HEK293 (cell line): ENCODE measurements around the gene DOK1.

ENCODE experiments used
- CTCF ChIA-PET: fragments of 350-600 bp; formaldehyde crosslinking; extraction: SDS; loops from one replicate; lab custom pipeline; 2021; ENCODE audit warnings: antibody characterized with exemption; lab: Yijun Ruan, JAX
- POLR2A ChIA-PET: fragments of 300-600 bp; formaldehyde crosslinking; extraction: SDS; loops from one replicate; lab custom pipeline; 2020; ENCODE audit warnings: antibody characterized with exemption, inconsistent platforms; lab: Yijun Ruan, JAX
- H3K27ac ChIP-seq: fragments of 200-500 bp; sonication (Bioruptor generic); 2 replicates; pipeline ENCODE4 v1.5.1; 2014; ENCODE audit warnings: low read depth, low read length, control low read depth, inconsistent platforms; ENCODE audit errors: extremely low read depth
- H3K36me3 ChIP-seq, 2 experiments: fragments of 200-500 bp in 1 of 2; sonication (Bioruptor generic) in 1 of 2; 1 replicate in 1 of 2; 2 replicates in 1 of 2; pipeline ENCODE4 v1.5.1; 2014 to 2017; ENCODE audit warnings: inconsistent platforms in 2 of 2, low read length in 2 of 2; ENCODE audit not compliant: control insufficient read depth in 2 of 2, insufficient read depth in 1 of 2
- H3K4me1 ChIP-seq: fragments of 200-500 bp; sonication (Bioruptor generic); 2 replicates; pipeline ENCODE4 v1.5.1; 2014; ENCODE audit warnings: mild to moderate bottlenecking, low read length, inconsistent platforms; ENCODE audit not compliant: control insufficient read depth, insufficient read depth
- H3K4me3 ChIP-seq: 2 replicates; pipeline ENCODE4 v1.5.1; 2011; ENCODE audit warnings: low read depth, mild to moderate bottlenecking, control low read depth, low read length, moderate library complexity
- H3K9me3 ChIP-seq: fragments of 200-500 bp; sonication (Bioruptor generic); 2 replicates; pipeline ENCODE4 v1.5.1; 2014; ENCODE audit warnings: low read depth, low read length, inconsistent platforms; ENCODE audit not compliant: control insufficient read depth, insufficient read depth
- OSR2 ChIP-seq: fragments of 450-650 bp; formaldehyde crosslinking; IDR thresholded peaks from 2 replicates; pipeline ENCODE4 v1.5.1; 2016; ENCODE audit warnings: missing biosample characterization, missing genetic modification characterization
- TRIM28 ChIP-seq: IDR thresholded peaks from 2 replicates; pipeline ENCODE4 v1.6.1; 2011; ENCODE audit warnings: low read length, control low read depth, borderline replicate concordance
- ZNF121 ChIP-seq: fragments of 450-650 bp; formaldehyde crosslinking; IDR thresholded peaks from 2 replicates; pipeline ENCODE4 v1.5.1; 2016; ENCODE audit warnings: missing biosample characterization, missing genetic modification characterization
- ZNF175 ChIP-seq: fragments of 450-650 bp; formaldehyde crosslinking; IDR thresholded peaks from 2 replicates; pipeline ENCODE4 v1.5.1; 2016; ENCODE audit warnings: missing biosample characterization, missing genetic modification characterization
- ZNF19 ChIP-seq: fragments of 450-650 bp; formaldehyde crosslinking; IDR thresholded peaks from 2 replicates; pipeline ENCODE4; 2016; ENCODE audit warnings: missing biosample characterization, missing genetic modification characterization, low read depth
- ZNF2 ChIP-seq: fragments of 450-650 bp; formaldehyde crosslinking; IDR thresholded peaks from 2 replicates; pipeline ENCODE4 v1.5.1; 2016; ENCODE audit warnings: missing biosample characterization, missing genetic modification characterization
- ZNF24 ChIP-seq: fragments of 450-650 bp; formaldehyde crosslinking; IDR thresholded peaks from 2 replicates; pipeline ENCODE4 v1.5.1; 2016; ENCODE audit warnings: missing biosample characterization, missing genetic modification characterization
- ZNF324 ChIP-seq: fragments of 450-650 bp; formaldehyde crosslinking; IDR thresholded peaks from 2 replicates; pipeline ENCODE4 v1.5.1; 2016; ENCODE audit warnings: missing biosample characterization, missing genetic modification characterization
- ZNF416 ChIP-seq: fragments of 450-650 bp; formaldehyde crosslinking; IDR thresholded peaks from 2 replicates; pipeline ENCODE4 v1.5.1; 2016; ENCODE audit warnings: missing biosample characterization, missing genetic modification characterization
- ZNF596 ChIP-seq: fragments of 450-650 bp; IDR thresholded peaks from 2 replicates; pipeline ENCODE4 v1.5.0; 2018; ENCODE audit warnings: missing biosample characterization, mild to moderate bottlenecking, missing genetic modification characterization, moderate library complexity
- ZNF621 ChIP-seq: fragments of 450-650 bp; formaldehyde crosslinking; IDR thresholded peaks from 2 replicates; pipeline ENCODE4 v1.5.1; 2017; ENCODE audit warnings: missing biosample characterization, missing genetic modification characterization
- ZNF654 ChIP-seq: fragments of 450-650 bp; formaldehyde crosslinking; IDR thresholded peaks from 2 replicates; pipeline ENCODE4 v1.5.1; 2016; ENCODE audit warnings: low read depth, missing biosample characterization, missing genetic modification characterization
- ZNF664 ChIP-seq: fragments of 450-650 bp; formaldehyde crosslinking; IDR thresholded peaks from 2 replicates; pipeline ENCODE4 v1.5.1; 2016; ENCODE audit warnings: missing biosample characterization, missing genetic modification characterization
- ZNF677 ChIP-seq: fragments of 450-650 bp; IDR thresholded peaks from 2 replicates; pipeline ENCODE4 v1.5.0; 2018; ENCODE audit warnings: missing biosample characterization, mild to moderate bottlenecking, missing genetic modification characterization, moderate library complexity
- ZXDB ChIP-seq: fragments of 450-650 bp; formaldehyde crosslinking; IDR thresholded peaks from 2 replicates; pipeline ENCODE4 v1.5.1; 2016; ENCODE audit warnings: missing biosample characterization, missing genetic modification characterization
- TF ChIP-seq, protein P1 (sequence below): fragments of 450-650 bp; IDR thresholded peaks from 2 replicates; pipeline ENCODE4 v1.5.1; 2018; ENCODE audit warnings: missing biosample characterization, missing genetic modification characterization
- TF ChIP-seq, protein P2 (sequence below): fragments of 450-650 bp; formaldehyde crosslinking; IDR thresholded peaks from 2 replicates; pipeline ENCODE4 v1.5.1; 2017; ENCODE audit warnings: missing biosample characterization, missing genetic modification characterization
- TF ChIP-seq, protein P3 (sequence below): fragments of 450-650 bp; formaldehyde crosslinking; IDR thresholded peaks from 2 replicates; pipeline ENCODE4 v1.5.1; 2017; ENCODE audit warnings: missing biosample characterization, missing genetic modification characterization
- TF ChIP-seq, protein P4 (sequence below): fragments of 450-650 bp; formaldehyde crosslinking; IDR thresholded peaks from 2 replicates; pipeline ENCODE4 v1.5.1; 2016; ENCODE audit warnings: missing biosample characterization, missing genetic modification characterization
- TF ChIP-seq, protein P5 (sequence below): fragments of 450-650 bp; formaldehyde crosslinking; IDR thresholded peaks from 2 replicates; pipeline ENCODE4 v1.5.1; 2017; ENCODE audit warnings: missing biosample characterization, mild to moderate bottlenecking, missing genetic modification characterization, moderate library complexity
- TF ChIP-seq, protein P6 (sequence below): fragments of 450-650 bp; formaldehyde crosslinking; IDR thresholded peaks from 2 replicates; pipeline ENCODE4 v1.5.1; 2017; ENCODE audit warnings: missing biosample characterization, missing genetic modification characterization

The DOK1 gene

DNA sequence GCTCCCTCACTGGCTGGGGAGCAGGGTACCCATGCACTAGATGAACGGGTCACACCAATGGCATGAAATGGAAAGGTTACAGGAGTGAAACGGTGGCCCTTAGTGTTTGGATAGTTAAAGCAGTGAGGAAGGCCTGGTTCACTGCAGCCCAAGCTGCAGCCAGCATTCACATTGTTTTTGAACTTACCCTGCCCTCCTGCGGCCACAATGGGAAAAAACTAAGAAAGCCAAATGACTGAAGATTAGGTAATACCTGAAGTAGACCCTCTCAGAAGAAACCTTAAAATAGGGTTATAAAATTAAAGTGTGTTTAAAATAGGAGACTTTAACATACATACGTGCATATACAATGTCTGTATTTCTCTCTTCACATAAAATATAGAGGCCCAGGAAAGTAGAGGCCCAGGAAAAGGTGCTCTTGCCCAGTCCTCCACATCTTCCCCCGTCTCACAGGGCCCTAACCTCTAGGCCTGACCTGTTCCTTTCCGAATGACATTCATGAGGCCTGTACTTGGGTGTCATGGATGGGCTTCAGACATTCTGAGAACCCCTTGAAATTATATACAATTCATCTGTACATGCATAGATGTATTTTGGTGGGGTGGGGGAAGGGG, 33.3 kb downstream of the DOK1 start:
- Histone ChIP-seq H3K36me3 (no peaks in the 10 kb centered on the region), H3K4me1 (no peaks in the 10 kb centered on the region), H3K27ac (no peak overlapping the region), H3K4me3 (no peak overlapping the region), H3K9me3 (no peaks in the 10 kb centered on the region)
- TF ChIP-seq ZNF621 (tag by site-specific recombination) = no peak
- TF ChIP-seq, protein P1, sequence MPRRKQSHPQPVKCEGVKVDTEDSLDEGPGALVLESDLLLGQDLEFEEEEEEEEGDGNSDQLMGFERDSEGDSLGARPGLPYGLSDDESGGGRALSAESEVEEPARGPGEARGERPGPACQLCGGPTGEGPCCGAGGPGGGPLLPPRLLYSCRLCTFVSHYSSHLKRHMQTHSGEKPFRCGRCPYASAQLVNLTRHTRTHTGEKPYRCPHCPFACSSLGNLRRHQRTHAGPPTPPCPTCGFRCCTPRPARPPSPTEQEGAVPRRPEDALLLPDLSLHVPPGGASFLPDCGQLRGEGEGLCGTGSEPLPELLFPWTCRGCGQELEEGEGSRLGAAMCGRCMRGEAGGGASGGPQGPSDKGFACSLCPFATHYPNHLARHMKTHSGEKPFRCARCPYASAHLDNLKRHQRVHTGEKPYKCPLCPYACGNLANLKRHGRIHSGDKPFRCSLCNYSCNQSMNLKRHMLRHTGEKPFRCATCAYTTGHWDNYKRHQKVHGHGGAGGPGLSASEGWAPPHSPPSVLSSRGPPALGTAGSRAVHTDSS (tag by site-specific recombination) = peak; percentile 9; the same call in 1 of the 2 replicates
- TF ChIP-seq, protein P2, sequence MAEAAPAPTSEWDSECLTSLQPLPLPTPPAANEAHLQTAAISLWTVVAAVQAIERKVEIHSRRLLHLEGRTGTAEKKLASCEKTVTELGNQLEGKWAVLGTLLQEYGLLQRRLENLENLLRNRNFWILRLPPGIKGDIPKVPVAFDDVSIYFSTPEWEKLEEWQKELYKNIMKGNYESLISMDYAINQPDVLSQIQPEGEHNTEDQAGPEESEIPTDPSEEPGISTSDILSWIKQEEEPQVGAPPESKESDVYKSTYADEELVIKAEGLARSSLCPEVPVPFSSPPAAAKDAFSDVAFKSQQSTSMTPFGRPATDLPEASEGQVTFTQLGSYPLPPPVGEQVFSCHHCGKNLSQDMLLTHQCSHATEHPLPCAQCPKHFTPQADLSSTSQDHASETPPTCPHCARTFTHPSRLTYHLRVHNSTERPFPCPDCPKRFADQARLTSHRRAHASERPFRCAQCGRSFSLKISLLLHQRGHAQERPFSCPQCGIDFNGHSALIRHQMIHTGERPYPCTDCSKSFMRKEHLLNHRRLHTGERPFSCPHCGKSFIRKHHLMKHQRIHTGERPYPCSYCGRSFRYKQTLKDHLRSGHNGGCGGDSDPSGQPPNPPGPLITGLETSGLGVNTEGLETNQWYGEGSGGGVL = no peak
- TF ChIP-seq ZNF2 (tag by site-specific recombination) = 0 out of 2 replicates have a peak, but pooled peaks have one; percentile 53
- TF ChIP-seq ZNF654 (tag by site-specific recombination) = peak; percentile 78
- TF ChIP-seq ZNF19 (tag by site-specific recombination) = no peak
- TF ChIP-seq, protein P3, sequence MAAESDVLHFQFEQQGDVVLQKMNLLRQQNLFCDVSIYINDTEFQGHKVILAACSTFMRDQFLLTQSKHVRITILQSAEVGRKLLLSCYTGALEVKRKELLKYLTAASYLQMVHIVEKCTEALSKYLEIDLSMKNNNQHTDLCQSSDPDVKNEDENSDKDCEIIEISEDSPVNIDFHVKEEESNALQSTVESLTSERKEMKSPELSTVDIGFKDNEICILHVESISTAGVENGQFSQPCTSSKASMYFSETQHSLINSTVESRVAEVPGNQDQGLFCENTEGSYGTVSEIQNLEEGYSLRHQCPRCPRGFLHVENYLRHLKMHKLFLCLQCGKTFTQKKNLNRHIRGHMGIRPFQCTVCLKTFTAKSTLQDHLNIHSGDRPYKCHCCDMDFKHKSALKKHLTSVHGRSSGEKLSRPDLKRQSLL (tag by site-specific recombination) = no peak
- TF ChIP-seq, protein P4, sequence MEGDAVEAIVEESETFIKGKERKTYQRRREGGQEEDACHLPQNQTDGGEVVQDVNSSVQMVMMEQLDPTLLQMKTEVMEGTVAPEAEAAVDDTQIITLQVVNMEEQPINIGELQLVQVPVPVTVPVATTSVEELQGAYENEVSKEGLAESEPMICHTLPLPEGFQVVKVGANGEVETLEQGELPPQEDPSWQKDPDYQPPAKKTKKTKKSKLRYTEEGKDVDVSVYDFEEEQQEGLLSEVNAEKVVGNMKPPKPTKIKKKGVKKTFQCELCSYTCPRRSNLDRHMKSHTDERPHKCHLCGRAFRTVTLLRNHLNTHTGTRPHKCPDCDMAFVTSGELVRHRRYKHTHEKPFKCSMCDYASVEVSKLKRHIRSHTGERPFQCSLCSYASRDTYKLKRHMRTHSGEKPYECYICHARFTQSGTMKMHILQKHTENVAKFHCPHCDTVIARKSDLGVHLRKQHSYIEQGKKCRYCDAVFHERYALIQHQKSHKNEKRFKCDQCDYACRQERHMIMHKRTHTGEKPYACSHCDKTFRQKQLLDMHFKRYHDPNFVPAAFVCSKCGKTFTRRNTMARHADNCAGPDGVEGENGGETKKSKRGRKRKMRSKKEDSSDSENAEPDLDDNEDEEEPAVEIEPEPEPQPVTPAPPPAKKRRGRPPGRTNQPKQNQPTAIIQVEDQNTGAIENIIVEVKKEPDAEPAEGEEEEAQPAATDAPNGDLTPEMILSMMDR (tag by site-specific recombination) = peak; percentile 63; the same call in 1 of the 2 replicates
- ChIA-PET POLR2A (interaction anchor here (0.5 to 2.0 kb wide), 7 partner anchors 34 to 326 kb away, joined by 3 to 7 read pairs (median 4); partner anchors contain the start of genes AUP1, CCDC142, HTRA2 and LOXL3), CTCF (interaction anchor here (0.5 to 6.0 kb wide), 33 partner anchors 9 to 908 kb away, joined by 3 to 72 read pairs (median 4); partner anchors contain the start of genes CCDC142 and TTC31)

DNA sequence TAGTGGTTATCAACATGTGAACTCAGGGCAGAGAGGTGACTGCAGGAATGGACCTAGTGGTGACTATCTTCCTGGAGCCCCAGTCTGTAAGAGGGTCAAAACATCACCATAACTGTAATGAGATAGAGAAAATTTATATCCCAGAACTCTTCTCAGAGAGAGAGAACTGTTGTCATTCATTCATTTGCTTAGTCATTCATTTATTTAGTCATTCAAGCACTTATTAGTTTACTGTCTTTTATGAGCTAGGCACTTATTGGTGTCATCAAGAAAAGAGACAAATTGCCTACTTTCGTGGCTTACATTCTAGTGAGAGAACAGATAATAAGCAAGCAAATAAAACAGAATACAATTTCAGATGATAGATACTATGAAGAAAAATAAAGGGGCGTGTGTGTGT, 34.1 kb downstream of the DOK1 start:
- Histone ChIP-seq H3K27ac (no peak overlapping the region), H3K4me1 (no peaks in the 10 kb centered on the region), H3K9me3 (no peaks in the 10 kb centered on the region), H3K36me3 (no peaks in the 10 kb centered on the region), H3K4me3 (no peak overlapping the region)
- CTCF ChIA-PET = interaction anchor here (0.6 to 6.0 kb wide), 19 partner anchors 9 to 908 kb away, joined by 3 to 72 read pairs (median 4); partner anchors contain the start of genes CCDC142 and TTC31
- POLR2A ChIA-PET = interaction anchor here (1.0 to 2.0 kb wide), 6 partner anchors 59 to 131 kb away, joined by 3 to 6 read pairs (median 4); partner anchors contain the start of genes AUP1, CCDC142, HTRA2 and MOGS
- no peak for TF ChIP-seq ZNF175 (tag by site-specific recombination)
- no peak for TF ChIP-seq ZNF677
- TF ChIP-seq ZNF324 = no peak
- TF ChIP-seq ZNF664 = no peak
- TF ChIP-seq ZNF596 (tag by site-specific recombination) = no peak
- no peak for TF ChIP-seq ZNF24 (tag by site-specific recombination)
- TF ChIP-seq, protein P5, sequence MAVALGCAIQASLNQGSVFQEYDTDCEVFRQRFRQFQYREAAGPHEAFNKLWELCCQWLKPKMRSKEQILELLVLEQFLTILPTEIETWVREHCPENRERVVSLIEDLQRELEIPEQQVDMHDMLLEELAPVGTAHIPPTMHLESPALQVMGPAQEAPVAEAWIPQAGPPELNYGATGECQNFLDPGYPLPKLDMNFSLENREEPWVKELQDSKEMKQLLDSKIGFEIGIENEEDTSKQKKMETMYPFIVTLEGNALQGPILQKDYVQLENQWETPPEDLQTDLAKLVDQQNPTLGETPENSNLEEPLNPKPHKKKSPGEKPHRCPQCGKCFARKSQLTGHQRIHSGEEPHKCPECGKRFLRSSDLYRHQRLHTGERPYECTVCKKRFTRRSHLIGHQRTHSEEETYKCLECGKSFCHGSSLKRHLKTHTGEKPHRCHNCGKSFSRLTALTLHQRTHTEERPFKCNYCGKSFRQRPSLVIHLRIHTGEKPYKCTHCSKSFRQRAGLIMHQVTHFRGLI (tag by site-specific recombination) = no peak
- no peak for TF ChIP-seq ZNF121
- no peak for TF ChIP-seq TRIM28
- no peak for TF ChIP-seq ZXDB (tag by site-specific recombination)
- TF ChIP-seq OSR2 (tag by site-specific recombination) = no peak
- TF ChIP-seq ZNF416 (tag by site-specific recombination) = no peak
- TF ChIP-seq, protein P6, sequence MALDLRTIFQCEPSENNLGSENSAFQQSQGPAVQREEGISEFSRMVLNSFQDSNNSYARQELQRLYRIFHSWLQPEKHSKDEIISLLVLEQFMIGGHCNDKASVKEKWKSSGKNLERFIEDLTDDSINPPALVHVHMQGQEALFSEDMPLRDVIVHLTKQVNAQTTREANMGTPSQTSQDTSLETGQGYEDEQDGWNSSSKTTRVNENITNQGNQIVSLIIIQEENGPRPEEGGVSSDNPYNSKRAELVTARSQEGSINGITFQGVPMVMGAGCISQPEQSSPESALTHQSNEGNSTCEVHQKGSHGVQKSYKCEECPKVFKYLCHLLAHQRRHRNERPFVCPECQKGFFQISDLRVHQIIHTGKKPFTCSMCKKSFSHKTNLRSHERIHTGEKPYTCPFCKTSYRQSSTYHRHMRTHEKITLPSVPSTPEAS = no peak
